ENCODE data around the gene NOP16.

The NOP16 gene

DNA sequence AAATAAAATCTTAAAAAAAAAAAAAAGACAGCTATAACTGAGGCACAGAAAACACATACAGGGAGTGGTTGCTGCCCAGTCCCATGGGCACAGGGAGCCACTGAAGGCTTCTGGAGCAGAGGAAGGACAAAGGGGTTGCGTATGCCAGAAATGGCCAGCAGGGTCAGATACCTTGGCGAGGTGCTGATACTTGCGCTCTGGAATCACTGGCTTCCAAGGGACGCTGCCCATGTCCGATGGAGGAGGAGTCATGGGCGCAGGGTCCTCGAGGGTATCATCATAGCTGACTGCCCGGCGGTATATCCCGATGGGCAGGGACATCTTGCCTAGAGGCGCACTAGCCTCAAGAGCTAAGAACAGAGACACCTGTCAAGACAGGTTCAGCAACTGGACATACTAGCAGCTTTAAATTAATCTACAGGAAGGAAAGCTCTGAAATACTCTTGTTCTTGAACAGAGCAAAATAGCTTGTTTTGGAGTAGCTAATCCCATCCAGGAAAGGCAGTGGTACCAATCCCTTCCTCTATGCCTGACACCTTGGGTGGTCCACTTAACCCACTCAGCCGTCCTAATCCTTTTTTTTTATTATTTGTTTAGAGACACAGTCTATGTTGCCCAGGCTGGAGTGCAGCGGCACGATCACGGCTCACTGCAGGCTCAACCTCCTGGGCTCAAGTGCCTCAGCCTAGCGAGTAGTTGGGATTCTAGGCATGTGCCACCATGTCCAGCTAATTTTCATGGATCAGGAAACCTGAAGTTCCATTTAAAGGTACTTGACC, 32.8 kb downstream of the NOP16 start:
- DNase-seq, result no peak

- DNase-seq, result no peak
Observed at GRCh38 chr5:176353533-176353932, 34.9 kb downstream of the NOP16 start.

GRCh38 chr5:176352116-176352878, 36.1 kb downstream of the NOP16 start:
- DNase-seq, result no peak

DNA sequence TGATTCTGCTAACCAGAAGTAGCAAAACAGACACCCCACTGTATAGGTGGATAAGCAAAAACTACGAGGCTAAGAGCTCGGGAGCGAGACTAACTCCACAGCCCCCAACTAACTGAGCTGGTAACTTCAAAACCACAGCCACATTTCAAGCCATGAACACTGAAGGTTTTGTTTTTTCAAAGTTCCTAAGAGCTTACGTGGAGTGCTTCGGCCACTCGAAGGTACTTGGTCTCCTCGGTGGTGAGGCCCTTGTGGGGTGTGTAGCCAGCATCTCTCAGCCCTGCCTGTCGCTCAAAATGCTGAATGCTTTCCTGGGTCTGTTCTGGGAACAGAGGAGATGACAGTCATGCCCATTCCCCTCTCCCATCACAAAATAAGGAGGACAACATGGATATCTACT, 38.0 kb downstream of the NOP16 start:
- no peak for DNase-seq

DNA sequence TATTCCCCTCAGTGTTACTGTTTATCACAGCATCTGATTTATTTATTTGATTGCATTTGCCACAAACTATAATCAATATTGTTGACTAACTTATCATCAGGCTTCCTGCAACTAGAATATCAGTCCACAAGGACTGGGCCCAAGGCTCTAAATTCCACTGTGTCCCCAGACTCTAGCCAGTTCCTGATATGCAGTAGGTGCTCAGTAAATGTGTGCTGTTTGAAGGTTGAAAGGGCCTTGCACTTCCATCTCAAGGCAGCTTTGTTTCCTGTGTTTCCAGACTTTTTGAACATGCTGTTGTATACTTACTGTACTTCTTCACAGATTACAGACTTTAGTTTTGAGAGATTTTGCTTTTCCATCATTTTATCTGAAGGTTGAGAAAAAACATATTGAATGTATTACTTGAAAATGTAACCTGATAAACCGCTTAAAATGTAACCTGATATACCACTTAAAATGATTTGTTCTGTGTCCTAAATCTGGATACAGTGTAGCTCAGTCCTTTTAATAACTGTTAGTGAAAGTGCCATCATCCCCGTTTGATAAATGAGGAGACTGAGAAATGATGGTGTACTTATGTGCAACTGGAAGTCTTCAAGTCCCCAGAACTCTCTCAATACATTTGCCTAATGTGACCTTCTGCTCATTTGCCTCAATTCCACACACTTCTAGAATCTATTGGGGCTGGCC, 45.5 kb downstream of the NOP16 start:
- DNase-seq, result no peak

DNA sequence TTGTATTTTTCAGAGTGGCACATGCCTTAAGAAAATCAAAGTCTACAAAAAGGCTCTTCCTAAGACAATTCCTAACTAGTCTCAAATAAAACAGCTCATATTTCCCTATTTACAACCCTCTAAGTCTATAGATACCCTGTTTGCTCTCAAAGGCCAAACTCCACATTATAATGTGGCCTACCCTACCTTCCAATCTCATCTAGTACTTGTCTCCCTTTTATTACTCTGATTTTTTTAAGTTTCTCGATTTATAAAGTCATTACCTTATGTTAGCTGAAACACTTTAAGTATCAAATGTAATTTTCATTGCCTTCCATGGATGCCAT, 46.3 kb downstream of the NOP16 start:
- DNase-seq, result no peak

DNA sequence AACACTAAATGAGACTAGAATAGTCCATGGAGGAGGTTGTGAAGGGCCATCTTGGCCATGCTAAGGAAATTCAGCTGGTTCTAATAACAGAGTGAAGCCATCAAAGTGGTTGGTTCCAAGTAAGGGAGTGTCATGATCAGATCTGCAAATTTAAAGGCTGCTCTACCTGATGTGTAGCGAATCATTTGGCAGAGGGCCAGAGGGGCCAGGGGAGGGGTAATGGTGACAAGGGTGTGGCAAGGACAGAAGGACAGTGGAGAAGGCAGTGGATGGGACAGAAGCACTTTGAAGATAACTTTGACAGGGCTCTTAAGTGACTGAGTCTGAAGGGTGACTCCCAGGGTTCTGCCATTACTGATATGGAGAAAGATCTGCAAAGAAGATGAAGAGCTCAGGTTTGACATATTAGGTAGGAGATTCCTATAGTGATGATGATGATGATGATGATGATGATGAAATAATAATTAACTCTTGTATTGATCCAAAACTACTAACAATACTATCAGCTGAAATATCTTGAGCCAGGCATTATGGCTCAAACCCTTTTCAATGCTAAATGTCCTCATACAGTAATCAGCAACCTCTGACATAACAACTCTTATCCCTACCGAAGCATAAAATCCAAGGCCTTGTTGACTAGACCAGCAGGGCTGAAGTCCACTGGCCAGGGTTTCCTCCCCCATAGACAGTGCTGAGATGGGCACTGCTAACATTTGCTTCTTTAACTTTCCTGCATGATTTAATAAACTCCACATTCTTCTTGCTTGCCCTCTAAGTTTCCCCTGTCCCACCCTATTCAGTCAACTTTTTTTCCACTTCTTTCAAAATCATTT, 46.9 kb downstream of the NOP16 start:
- no peak for DNase-seq

- no peak for DNase-seq
Observed at GRCh38 chr5:176339304-176339703, 49.1 kb downstream of the NOP16 start.

- DNase-seq, result no peak
Observed at GRCh38 chr5:176337913-176338312, 50.5 kb downstream of the NOP16 start.

DNA sequence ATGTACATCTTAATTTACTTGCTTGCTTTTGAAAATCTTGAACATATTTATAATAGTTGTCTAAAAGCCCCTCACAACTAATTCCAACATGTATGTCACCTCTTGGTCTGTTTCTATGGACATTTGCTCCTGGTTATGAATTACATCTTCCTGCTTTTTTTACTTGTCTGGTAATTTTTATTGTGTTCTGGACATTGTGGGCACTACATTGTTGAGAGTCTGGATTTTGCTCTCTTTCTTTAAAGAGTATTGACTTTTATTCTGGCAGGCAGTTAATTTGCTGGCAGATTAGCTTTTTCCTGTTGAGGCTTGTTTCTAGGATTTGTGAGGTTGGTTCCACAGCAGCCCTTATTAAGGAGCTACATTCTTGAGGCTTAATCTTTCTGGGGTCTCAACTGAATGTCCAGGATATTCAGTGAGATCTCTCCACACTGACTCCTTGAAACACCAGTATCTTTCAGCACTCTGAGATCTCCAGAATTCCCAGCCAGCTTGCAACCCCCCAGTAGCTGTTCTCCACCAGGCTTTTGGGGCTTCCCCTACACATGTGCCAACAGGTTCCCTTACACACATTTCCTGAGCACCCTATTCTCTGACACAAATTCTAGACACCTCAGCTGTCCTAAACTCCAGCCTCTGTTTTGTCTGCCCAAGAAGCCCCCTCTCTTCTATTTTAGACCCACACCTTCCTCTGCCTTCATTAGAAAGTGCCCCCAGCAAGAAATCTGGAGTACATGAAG, 54.2 kb downstream of the NOP16 start:
- DNase-seq, result no peak

All from amniotic stem cell (primary cell).